Measurements from ENCODE around the gene CAPZA1.

Gene CAPZA1

DNA sequence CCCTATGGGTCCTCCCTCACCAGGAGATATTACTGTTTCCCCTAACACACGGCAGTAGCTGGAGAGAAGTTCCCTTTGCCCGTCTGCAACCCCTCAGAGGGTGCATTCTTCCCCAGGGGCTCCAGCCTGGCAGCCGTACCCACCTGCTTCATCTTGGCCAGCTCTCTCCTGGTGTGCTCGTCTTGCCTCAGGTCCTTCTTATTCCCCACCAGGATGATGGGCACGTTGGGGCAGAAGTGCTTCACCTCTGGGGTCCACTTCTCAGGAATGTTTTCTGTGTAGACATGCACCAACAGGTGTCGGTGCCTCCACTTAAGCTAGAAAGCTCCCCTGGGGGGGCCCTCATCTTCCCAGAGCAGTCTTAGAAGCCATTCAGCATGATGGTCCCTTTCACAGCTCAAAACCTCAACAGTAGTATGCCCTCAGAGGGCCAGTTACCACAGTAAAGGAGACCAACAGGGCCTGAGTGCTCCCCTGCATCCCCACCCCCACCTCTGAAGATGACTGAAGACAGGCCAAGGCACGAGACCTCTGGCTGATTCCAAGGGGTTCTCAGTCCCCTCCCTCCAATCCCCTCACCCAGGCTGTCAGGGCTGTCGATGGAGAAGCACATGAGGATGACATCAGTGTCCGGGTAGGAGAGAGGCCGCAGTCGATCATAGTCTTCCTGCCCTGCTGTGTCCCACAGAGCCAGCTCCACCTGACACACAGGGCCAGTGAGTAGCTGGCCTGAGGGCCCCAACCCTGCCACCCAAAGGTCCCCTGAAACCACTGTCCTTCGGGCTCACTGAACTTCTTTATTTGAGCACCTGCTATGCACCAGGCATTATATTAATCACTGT, 83.0 kb downstream of the CAPZA1 start:
- no peak for DNase-seq

DNA sequence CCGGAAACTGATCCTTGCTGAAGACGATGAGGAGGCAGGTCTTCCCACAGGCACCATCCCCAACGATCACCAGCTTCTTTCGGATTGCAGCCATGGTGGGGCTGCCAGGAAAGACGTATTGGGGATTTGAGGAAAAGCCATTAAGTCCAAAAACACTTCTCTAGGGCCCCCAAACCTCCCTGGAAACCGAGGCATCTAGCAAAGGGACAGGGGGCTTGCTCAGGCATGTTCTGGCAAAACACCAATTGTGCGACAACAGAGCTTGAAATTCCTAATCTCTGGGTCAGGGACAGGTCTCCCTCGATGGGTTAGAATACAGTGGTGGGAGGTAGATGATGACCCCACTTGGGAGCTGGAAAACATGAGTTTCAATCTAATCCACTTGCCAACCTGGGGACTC, 84.1 kb downstream of the CAPZA1 start:
- DNase-seq, result no peak

DNA sequence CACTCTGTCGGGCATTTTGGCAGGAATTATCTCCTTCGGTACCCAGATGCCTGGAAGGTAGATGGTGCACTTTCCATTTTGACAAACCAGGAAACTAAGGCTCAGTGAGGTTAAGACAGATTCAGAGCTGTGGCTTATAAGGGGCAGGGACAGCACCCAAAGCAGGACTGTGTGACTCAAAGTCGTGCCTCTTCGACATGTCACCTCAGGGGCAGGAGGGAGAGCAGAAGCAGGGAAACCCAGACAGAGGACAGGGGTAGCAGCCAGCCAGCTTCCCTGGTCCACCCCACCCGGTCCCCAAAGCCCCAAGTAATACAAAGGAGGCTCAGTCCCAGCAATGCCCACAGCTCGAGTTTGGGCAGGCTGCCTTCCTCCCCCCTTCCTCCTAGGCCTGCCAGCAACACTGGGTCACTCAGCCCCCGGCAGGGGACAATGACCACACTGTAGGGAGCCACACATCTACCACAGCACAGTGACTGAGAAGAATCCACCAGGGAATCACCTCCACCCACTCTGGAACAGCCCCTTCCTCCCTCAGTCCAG, 84.8 kb downstream of the CAPZA1 start:
- DNase-seq, result no peak

DNA sequence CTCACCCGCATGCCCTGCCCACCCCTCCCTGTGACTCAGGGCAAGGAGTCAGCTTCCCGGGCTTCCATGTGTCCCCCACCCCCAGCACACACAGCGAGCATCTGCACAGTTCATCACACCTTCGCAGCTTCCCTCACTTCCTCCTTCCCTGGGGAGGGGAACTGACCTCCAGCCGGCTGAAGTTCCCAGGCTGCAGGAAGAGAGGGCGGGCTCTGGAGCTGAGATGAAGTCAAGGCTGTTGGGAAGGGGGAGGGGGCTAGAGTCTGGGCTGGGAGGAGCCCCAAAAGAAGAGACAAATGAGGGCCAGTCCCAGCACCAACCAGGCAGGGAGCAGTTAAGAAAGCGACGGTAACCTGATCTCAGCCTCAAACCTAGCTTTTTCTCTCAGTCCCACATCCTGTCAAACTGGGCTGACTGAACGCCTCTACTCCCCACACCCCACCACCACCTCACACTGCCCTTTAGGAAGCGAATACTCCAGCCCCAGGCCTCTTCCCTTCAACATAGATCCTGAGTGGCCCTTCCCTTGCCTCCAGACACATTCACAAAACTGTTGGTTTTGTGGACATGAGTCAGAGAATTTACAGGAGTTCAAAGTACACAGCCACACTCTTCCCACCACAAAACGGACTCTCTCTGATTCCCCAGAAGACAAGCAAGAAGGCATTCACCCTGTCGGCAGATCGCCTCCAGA, 85.4 kb downstream of the CAPZA1 start:
- DNase-seq, result peak; percentile 97

DNA sequence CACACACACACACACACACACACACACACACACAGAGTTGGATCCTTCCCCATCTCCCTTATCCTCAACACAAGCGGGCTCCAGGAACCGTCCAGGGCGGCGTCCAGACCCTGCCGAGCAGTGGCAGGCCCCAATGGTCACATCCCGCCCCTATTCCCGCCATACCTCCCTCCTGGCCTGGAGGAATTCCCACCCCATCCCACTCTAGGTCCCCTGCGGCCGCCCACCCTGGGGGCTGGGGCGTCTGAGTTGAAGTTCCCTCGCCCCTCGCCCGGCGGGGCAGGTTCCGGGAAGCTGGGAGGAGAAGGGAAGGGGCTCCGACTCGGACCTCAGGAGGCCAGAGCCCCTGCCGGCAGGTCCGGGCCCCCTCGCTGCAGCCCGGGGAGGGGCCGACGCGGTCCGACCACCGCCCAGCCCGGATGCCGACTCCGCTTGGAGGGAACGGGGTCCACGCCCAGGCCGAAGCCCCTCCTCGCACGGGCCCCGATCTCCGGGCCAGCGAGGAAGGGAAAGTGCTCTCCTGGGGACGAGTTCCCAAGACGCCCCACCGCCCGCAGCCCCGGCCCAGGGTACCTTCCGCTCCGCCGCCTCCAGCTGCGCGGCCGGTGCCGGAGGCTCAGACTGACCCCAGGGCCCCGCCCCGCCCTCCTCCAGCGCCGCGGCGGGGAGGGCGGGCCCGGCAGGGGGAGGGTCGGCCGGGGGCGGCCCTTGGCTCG, 87.0 kb downstream of the CAPZA1 start, which contains the start of gene RHOC:
TSS of gene RHOC (minus strand) at position 623 of the 716 bp plus-strand sequence. CDS start 3,328 bp downstream, outside the sequence.
- DNase-seq, result peak; percentile 73

DNA sequence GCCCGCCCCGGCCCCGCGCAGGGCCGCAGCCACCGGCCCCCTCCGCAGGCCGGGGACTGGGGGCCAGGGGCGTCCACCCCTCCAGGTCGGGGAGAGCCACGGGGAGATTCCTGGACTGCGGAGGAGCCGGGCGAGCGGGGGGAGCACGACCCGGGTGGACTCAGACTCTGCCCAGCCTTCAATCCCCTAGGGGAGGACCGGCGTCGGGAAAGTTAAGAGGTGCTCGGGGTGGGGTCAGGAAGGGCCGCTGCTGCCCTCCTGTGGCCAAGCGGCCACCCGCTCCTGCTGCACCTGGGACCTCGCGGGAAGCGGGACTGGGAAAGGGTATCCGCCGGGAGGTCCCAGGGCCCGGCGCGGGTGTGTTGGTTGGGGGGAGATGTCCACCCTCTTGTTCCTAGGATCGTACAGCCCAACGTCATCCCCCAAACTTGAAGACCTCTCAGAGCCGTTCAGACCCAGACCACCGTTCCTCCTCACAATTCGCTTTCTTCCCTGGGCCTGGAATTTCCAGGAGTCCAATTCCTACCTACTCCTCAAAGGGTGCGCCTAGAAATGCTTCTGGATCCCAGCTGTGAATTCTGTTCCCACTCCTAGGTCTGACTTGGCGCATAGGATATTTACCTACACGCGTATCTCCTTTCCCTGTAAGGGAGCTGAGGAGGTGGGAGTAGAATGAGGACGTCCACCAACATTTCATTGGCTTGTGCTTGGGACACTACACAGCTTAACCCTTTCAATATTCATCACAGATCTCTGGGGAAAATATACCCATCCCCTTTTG, 87.8 kb downstream of the CAPZA1 start:
- peak; percentile 86 for DNase-seq

DNA sequence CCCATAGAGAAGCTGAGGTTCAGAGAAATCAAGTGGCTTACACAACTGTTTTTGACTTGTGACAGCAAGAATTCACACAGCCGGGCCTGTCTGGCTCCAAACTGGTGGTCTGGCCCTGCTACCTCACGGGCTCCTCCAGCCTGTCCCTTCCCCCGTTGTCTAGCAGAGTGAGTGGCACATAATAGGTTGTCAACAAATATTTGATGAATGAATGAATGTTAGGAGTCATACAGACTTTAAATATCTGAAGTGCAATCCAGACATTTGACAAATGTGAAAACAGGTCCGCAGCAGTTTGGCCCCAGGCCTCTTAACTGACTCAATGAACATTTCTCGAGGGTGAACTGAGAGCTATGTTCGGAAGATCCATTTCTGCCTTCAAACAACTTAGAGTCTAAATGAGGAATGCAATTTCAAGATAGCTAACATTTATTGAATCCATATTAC, 88.4 kb downstream of the CAPZA1 start:
- no peak for DNase-seq

DNA sequence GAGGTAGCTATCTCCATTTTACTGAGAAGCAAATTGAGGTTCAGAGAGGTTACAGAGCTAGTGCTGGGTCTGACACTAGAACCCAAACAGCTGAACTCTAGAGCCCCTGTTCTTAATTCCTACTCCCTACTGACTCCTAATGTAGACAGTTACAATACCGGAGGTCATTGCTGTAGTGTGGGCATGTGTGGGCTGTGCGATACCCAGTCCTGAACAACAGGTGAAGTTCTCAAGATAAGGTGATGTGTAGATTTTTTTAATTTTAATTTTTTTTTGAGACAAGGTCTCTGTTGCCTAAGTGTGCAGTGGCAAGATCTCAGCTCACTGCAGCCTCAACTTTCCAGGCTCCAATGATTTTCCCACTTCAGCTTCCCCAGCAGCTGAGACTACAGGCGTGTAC, 88.9 kb downstream of the CAPZA1 start:
- no peak for DNase-seq

DNA sequence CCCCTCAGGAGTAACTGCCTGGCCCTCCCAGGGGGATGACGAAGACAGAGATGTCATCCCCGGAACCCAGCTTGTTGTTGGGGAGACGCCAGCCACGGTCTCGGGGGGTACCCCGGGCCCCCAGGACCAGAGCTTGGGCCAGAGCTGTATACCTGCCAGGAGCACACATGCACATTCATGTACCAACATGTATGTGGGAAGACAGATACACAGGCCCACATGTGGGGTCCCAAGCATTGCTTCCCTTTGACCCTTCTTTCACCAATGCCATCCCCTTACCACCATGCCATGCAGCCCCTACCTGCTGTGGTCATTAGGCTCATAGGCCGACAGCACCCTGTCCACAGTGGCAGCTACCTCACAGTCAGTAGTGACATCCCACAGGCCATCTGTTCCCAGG, 90.5 kb downstream of the CAPZA1 start:
- no peak for DNase-seq

DNA sequence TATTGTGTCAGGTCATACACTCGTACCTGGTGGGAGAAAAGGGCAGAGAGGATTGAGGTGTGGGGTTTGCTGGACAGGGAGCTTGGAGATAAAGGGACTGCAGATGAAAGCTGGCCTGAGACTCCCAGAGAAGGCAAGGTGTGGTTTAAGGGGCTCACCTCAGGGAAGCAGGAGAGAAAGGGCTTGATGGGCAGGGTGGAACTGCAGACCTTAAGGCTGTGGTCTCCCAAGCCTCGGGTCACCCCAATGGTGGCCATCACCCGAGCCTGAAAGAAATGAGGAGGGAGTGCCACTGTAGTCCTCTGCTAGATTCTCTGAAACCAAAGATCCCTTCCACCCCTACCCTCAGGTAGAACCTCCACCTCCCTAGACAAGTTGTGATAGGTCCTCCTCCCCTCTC, 91.0 kb downstream of the CAPZA1 start:
- DNase-seq, result no peak

DNA sequence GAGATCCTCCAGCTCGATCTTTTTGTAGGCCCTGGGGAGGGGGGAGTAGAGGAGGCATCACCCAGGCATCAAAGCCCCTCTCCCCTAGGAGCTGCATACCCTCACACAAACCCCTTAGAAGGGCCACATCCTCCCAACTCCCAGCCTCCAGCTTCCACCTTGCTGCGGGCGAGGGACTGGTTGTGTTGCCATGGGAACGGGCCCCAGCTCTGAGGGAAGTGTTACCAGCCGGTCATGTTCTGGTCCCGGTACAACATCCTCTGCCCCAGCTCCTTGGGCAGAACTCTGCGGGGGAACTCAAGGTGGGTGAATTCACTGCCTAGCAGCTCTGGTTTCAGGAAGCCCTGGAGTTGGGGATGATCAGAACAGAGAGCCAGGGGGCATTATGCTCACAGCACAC, 91.4 kb downstream of the CAPZA1 start:
- no peak for DNase-seq

DNA sequence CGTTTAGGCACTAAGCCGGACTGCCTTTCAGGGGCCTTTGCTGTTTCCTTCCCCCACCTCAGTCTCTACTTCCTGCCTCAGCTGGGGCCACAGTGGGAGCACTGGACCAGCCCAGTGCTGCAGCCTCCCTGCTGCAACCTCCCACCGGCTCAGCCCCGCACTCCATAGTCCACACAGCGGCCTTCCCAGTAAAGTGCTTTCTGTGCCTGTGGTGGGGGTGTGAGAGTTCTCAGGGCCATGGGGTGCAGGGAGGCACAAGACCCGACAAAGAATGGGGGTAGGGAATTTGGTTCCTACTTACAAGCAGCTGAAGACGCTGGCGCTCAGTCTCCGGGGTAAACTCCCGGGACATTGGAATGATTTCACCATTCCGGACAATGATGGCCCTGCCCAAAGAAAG, 92.0 kb downstream of the CAPZA1 start:
- DNase-seq, result no peak

DNA sequence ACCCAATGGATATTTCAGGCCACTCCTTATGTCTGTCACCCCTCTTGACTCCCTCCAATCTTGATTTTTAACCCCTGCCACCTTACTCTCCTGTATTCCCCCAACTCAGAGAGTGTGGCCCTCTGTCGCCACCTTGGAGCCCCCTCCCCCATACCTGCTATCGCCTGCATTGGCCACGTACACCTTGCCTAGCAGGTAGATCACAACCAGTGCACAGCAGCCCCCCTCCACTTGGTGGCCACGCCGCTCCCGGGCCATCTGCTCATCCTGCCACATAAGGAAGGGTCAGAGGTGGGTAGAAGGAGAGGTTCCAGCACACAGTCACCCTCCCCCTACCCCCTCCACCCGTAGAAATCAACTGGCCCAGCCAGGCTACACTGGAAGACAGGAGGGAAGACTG, 92.6 kb downstream of the CAPZA1 start:
- DNase-seq, result no peak

DNA sequence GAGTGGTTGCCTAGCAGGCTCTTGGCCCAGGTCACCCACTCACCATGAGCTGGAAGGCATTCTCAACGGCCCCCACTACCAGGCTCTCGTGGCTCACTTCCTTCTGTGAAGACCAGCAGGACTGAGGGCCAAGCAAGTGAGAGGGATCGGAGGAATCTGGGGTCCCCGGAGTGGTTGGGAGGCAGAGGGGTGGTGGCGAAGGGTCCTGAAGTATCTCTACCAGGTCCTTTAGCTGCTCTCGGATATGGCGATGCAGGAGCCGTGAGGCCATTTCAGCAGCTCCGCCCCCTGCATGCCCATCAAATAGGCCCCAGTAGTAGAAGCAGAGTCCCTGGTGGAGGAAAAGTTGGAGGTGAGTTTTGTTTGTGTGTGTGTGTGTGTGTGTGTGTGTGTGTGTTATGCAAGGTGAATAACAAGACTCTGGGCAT, 93.1 kb downstream of the CAPZA1 start:
- DNase-seq, result no peak

DNA sequence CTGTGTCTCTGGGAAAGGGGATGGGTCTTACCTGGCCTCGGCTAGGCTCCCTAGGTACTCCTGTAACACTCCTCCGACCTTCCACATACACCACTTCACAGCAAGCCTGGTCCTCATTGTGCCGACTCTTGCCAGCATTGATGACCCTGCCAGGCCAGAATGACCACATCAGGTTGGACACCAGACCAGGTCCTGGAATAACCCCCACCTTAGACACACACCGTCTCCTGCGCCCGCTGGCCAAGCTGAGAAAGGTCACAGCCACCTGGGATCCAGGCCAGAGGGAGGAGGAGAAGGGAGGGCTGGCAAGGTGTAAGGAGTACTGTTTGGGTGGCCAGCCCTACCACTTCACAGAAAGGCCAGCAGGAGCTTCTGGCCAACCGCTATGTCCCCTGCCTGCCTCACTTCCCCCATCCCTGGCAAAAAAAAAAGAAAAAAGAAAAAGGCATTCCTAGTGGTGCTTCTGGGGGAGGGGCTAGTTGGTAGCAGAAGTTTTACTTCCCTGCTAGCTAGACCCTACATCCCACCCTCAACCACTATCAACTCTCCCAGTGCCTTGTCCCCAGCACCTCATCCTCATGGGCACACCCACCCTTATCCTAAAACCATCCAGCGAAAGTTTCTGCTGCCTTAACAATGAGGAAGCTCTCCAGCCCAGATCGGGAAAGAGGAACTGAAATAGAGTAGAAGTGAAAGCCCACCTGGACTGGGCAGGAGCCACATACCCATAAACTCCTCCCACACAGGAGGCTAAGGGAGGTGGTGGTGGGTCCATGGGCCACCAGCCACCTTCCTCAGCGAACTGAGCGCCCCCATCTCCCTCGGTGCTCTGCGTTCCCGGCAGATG, 94.1 kb downstream of the CAPZA1 start:
- DNase-seq, result no peak

DNA sequence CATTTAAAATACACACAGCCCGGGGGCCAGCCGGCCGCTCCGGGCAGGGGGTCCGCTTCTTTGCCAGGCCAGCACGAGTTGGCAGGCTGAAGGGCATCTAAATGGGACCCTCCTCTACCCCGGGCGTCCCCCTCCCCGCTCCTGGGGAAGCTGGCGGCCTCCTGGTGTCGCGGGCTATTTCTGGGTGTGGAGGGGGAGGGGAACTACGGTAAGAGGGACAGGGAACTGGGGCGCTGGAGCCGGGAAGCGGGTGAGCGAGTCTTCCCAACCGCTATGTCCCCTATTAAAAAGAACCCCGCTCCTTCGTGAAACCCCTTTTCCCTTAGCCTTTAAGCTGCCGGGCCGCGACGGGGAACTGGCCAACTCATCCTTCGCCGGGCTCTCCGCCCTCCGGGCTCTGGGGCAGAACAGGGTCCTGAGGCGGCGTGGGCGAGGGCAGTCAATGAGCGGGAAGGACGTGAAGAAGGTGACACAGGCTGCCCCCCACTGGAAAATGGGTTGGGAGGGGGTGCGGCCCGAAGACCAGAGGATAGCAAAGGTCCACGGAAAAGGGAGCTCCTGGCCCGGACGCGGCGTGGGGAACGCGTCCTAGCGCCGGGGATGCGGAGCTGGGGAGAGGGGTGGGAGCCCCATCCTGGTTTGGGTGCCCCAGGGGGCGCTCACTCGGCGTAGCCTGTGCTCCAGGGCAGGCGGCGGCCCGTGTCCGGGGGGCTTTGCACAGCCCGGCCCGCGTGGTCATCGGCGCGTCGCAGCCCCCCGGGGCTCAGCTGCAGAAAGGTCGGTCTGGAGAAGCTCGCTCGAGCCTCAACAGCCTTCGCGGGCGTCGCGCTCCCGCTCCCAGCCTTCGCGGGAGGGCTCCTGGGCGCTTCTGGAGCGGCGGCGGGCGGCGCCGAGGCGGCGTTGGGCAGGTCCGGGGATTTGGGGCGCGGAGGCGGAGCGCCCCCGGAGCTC, 95.0 kb downstream of the CAPZA1 start:
- DNase-seq, result no peak

DNA sequence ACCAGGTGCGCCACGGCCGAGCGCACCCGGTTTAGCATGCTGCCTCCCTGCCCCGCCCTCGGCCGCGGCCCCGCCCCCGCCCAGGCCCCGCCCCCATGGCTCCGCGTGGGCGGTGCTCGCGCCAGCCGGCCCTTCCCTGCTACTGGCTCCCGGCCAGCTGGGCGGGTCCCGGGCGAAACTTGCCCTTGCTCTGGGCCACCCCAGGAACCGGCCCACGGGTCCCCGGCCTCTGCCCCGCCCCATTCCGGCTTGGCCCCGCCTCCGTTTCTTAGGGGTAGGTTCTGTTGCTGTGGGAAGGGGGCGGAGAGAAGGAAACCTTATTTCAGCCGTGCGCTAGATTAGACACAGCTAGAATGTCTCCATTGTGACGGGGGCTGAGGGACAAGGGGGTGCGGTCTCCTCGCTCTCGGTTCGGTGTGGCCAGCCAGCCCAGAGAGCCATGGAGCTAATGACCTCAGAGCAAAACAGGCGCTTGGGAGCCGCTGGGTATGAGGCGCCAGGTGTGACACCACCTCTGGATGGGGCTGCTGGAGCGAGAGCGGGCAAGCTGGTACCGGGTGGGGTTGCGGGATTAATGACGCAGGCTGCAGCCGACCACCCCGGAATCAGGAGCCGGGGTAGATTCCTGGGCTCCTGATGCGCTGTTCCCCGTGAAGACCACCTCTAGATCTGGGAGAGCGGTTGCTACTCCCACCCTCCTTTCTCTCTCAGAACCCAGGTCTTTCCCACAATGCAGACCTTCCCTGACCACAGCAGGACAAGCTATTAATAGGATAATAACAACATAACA, 95.8 kb downstream of the CAPZA1 start, which contains the start of gene PPM1J:
TSS of gene PPM1J (minus strand) at position 69 of the 790 bp plus-strand sequence. CDS start at position 38, 31 bp downstream.
- peak; percentile 86 for DNase-seq

DNA sequence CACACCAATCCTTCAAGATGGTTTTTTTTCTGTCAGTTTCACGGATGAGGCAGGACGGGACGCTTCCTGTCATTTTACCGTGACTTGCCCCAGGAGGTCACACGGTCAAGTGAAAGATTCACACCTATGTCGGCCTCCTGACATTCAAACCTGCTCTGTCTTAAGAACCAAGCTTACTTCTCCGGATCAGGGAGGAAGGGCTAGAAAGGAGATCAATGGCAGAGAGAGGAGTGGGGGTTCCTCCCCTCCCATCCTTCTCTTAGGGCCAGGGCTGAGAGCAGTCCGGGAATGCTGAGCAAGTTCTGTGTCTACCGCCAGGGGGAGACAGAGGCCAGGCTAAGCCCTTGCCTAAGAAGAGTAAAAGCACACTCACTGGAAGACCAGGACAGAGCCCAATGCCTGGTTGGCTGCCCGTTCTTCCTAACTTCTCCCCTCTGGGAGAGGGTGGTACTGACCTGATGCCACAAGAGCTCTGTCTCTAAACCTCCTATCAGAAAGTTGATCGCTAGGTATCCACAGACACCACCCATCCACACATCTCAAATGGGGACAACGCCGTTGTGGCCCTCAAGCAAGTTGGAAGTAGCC, 96.6 kb downstream of the CAPZA1 start:
- peak; percentile 87 for DNase-seq

Measured in fibroblast of skin of abdomen (primary cell).